ENCODE measurements around the gene CLPTM1L. TPM values are rescaled to one million over a fixed set of nuclear protein-coding genes. Genes with fewer than 3 reads are reported as not detected.
"Not testable (repeated sequence)": the region's sequence is repeated elsewhere in the genome, so short reads cannot be mapped to it uniquely, and the experiment has no call there.

CLPTM1L gene
- total and polyA plus RNA-seq, 4 donors: 66.0 to 95.5 (median 71.8) TPM

DNA sequence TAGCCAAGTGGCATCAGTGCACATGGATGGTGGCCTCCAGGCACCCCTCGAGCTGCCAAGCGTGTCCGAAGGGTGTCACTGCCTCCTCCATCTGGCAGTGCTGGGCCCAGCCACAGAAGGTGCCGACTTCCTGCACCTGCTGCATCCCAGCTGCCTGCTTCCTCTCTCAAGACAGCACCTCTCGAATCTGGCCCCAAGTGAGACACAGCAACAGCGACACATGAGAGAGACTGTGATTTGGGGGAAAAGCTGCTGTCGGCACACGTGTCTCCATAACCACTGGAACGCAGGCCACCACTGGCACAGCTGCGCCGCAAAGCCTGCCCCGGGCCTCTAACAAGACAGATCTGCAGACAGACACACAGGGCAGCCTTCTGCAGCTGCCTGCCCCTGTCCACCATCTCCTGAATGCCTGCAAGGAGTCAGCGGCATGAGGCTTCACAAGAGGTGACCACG, 8.8 kb downstream of the CLPTM1L start:
- Histone ChIP-seq H3K27ac (ENCODE audit: low read depth in 1 of 2, low read length in 2 of 2) (no peak overlapping the region), H3K36me3 (ENCODE audit: control insufficient read depth in 1 of 2, insufficient read depth in 2 of 2, low read length in 1 of 2) (peaks cover 0 to 9% of the 10 kb centered on the region in 2 donors), H3K27me3 (ENCODE audit: control insufficient read depth in 1 of 2, insufficient read depth in 2 of 2, low read length in 1 of 2) (no peaks in the 10 kb centered on the region), H3K9me3 (ENCODE audit: control insufficient read depth, low read length) (no peaks in the 10 kb centered on the region), H3K4me3 (ENCODE audit: low read length in 2 of 2) (no peak overlapping the region), H3K4me1 (ENCODE audit: control insufficient read depth in 1 of 2, insufficient read depth in 2 of 2, low read length in 2 of 2) (no peaks in the 10 kb centered on the region)
- 93 to 94% methylated on average over 14 of the region's 14 CpGs for WGBS, 2 donors
- ATAC-seq (ENCODE audit: low FRiP score) (no peak), DNase-seq (peak; percentile 13 to 62)
- intact Hi-C loops (cut with DNase I): no loop called here

DNA sequence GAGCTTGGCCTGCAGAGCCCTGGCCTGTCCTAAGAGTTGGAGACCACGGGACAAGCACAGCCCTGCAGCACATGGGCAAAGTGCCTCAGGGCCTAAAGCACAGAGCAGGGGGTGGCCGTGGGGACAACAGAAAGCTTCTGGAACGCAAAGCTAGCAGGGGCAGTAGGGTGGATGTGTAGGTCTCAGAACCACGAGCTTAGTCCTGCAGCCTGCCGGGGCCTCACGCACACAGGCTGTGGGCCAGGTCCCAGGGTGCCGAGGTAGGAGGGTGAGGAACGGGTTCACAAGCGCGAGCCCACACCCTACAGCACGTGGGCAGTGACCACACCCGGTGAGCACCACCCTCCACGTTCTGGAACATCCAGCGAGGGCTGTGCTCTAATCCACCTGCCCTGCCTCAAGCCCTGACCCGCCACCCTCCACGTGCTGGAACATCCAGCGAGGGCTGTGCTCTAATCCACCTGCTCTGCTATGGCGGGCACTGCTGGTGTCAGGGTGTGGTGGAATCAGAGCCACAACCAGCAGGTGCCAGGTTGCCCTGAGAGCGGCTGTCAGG, 9.3 kb downstream of the CLPTM1L start:
- H3K27me3 ChIP-seq (ENCODE audit: control insufficient read depth in 1 of 2, insufficient read depth in 2 of 2, low read length in 1 of 2): no peaks in the 10 kb centered on the region
- DNase-seq (peak; percentile 43 to 59), ATAC-seq (ENCODE audit: low FRiP score) (peak; percentile 9)
- no peak overlapping the region for H3K27ac ChIP-seq (ENCODE audit: low read depth in 1 of 2, low read length in 2 of 2)
- no peaks in the 10 kb centered on the region for H3K4me1 ChIP-seq (ENCODE audit: control insufficient read depth in 1 of 2, insufficient read depth in 2 of 2, low read length in 2 of 2)
- no peak overlapping the region for H3K4me3 ChIP-seq (ENCODE audit: low read length in 2 of 2)
- H3K9me3 ChIP-seq (ENCODE audit: control insufficient read depth, low read length): no peaks in the 10 kb centered on the region
- intact Hi-C loops (cut with DNase I): no loop called here
- peaks cover 0 to 11% of the 10 kb centered on the region in 2 donors for H3K36me3 ChIP-seq (ENCODE audit: control insufficient read depth in 1 of 2, insufficient read depth in 2 of 2, low read length in 1 of 2)
- WGBS, 2 donors: 92 to 94% methylated on average over 19 of the region's 19 CpGs

DNA sequence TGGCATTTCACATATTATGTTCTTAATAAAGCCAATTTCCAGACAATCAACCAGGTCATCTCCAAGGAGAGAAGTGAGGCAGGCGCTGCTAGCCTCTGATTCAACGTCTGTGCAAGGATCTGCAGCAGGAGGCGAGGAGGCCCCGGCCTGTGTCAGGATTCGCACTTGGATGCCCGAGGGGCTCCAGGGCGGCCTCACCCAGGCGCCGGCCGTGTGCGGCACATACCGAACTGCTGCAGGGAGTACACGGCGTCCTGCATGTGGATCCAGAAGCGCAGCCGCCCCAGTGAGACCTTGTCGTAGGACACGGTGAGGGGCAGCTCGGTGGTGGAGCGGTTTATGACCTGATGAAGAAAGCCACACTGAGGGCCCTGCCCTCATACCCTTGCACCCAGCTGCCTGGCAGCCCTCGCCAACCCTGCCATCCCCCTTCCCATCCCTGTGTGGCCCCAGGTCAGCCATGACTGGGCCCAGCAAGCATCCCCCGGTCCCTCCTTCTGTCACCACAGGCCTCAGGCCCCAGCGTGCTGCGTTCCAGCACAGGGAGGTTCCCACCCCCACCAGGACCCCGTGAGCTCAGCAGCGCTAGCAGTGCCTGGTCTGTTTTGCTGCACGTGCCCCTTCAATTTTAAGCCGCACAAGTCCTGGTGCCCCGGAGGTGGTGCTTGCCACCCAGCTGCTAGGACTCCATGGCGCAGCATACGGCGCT, 9.9 kb downstream of the CLPTM1L start:
- Histone ChIP-seq H3K27ac (ENCODE audit: low read depth in 1 of 2, low read length in 2 of 2) (no peak overlapping the region), H3K36me3 (ENCODE audit: control insufficient read depth in 1 of 2, insufficient read depth in 2 of 2, low read length in 1 of 2) (peaks cover 0 to 11% of the 10 kb centered on the region in 2 donors), H3K4me3 (ENCODE audit: low read length in 2 of 2) (no peak overlapping the region), H3K4me1 (ENCODE audit: control insufficient read depth in 1 of 2, insufficient read depth in 2 of 2, low read length in 2 of 2) (no peaks in the 10 kb centered on the region), H3K9me3 (ENCODE audit: control insufficient read depth, low read length) (no peaks in the 10 kb centered on the region), H3K27me3 (ENCODE audit: control insufficient read depth in 1 of 2, insufficient read depth in 2 of 2, low read length in 1 of 2) (no peaks in the 10 kb centered on the region)
- DNase-seq (peak; percentile 33 to 70), ATAC-seq (ENCODE audit: low FRiP score) (no peak)
- intact Hi-C loops (cut with DNase I): no loop called here
- 94 to 95% methylated on average over 32 of the region's 32 CpGs for WGBS, 2 donors

DNA sequence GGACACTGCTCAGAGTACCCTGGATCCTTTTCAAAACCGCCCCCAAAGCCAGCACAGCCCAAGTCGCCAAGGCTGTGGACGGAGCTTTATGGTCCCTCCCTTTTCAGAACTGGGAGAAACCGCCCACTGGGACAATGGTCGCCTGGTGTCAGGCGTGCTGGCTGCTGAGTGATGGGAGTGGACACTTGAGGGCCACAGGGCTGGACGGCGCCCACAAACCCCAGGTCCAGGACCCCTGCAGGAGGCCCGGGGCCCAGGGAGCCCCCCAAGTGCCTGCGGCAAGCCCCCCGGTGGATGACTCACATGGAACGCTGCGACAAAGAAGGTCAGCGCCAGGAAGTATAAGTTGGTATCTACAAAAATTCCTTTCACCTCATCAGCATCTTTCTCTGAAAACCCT, 10.9 kb downstream of the CLPTM1L start:
- DNase-seq (peak; percentile 26 to 57), ATAC-seq (ENCODE audit: low FRiP score) (no peak)
- no peak overlapping the region for H3K27ac ChIP-seq (ENCODE audit: low read depth in 1 of 2, low read length in 2 of 2)
- no peaks in the 10 kb centered on the region for H3K27me3 ChIP-seq (ENCODE audit: control insufficient read depth in 1 of 2, insufficient read depth in 2 of 2, low read length in 1 of 2)
- H3K36me3 ChIP-seq (ENCODE audit: control insufficient read depth in 1 of 2, insufficient read depth in 2 of 2, low read length in 1 of 2): peaks cover 0 to 11% of the 10 kb centered on the region in 2 donors
- H3K4me3 ChIP-seq (ENCODE audit: low read length in 2 of 2): no peak overlapping the region
- intact Hi-C loops (cut with DNase I): no loop called here
- H3K9me3 ChIP-seq (ENCODE audit: control insufficient read depth, low read length): no peaks in the 10 kb centered on the region
- H3K4me1 ChIP-seq (ENCODE audit: control insufficient read depth in 1 of 2, insufficient read depth in 2 of 2, low read length in 2 of 2): no peaks in the 10 kb centered on the region
- WGBS, 2 donors: 91 to 95% methylated on average over 14 of the region's 14 CpGs

DNA sequence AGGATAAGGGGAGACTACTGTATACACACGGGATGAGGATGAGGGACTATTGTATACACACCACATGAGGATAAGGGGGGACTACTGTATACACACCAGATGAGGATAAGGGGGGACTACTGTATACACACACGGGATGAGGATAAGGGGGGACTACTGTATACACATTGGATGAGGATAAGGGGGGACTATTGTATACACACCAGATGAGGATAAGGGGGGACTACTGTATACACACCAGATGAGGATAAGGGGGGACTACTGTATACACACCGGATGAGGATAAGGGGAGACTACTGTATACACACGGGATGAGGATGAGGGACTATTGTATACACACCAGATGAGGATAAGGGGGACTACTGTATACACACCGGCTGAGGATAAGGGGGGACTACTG, 11.6 kb downstream of the CLPTM1L start:
- H3K36me3 ChIP-seq (ENCODE audit: control insufficient read depth in 1 of 2, insufficient read depth in 2 of 2, low read length in 1 of 2): peaks cover 0 to 11% of the 10 kb centered on the region in 2 donors
- H3K27me3 ChIP-seq (ENCODE audit: control insufficient read depth in 1 of 2, insufficient read depth in 2 of 2, low read length in 1 of 2); H3K27ac ChIP-seq (ENCODE audit: low read depth in 1 of 2, low read length in 2 of 2); H3K4me1 ChIP-seq (ENCODE audit: control insufficient read depth in 1 of 2, insufficient read depth in 2 of 2, low read length in 2 of 2); intact Hi-C loops (cut with DNase I); H3K4me3 ChIP-seq (ENCODE audit: low read length in 2 of 2); ATAC-seq (ENCODE audit: low FRiP score); DNase-seq; H3K9me3 ChIP-seq (ENCODE audit: control insufficient read depth, low read length): not testable (repeated sequence)
- 88 to 92% methylated on average over 5 of the region's 5 CpGs for WGBS, 2 donors

DNA sequence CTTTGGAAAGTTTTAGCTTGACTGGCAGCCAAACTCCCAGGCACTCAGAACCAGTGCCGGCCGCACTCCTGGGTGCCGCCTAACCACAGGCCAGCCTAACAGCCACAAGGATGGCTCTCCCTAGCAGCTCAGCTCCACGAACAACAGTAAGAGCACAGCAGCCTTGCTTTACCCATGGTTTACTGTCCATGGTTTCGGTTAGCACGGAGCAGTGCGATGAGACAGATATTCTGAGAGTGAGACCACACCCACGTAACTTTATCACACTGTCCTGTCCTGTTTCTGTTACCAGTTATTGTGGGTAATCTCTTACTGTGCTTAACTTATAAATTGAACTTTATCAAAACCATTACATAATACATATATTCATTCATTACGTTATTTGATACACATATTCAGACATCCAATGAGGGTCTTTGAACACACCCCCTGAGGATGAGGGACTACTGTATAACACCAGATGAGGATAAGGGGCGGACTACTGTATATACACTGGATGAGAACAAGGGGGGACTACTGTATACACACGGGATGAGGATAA, 12.4 kb downstream of the CLPTM1L start:
- peak in 1 of 2 donors; percentile 30 for DNase-seq
- Histone ChIP-seq H3K27me3 (ENCODE audit: control insufficient read depth in 1 of 2, insufficient read depth in 2 of 2, low read length in 1 of 2) (no peaks in the 10 kb centered on the region), H3K9me3 (ENCODE audit: control insufficient read depth, low read length) (no peaks in the 10 kb centered on the region), H3K4me3 (ENCODE audit: low read length in 2 of 2) (no peak overlapping the region), H3K36me3 (ENCODE audit: control insufficient read depth in 1 of 2, insufficient read depth in 2 of 2, low read length in 1 of 2) (peaks cover 0 to 11% of the 10 kb centered on the region in 2 donors), H3K27ac (ENCODE audit: low read depth in 1 of 2, low read length in 2 of 2) (no peak overlapping the region), H3K4me1 (ENCODE audit: control insufficient read depth in 1 of 2, insufficient read depth in 2 of 2, low read length in 2 of 2) (no peaks in the 10 kb centered on the region)
- 82 to 87% methylated on average over 11 of the region's 11 CpGs for WGBS, 2 donors
- intact Hi-C loops (cut with DNase I): no loop called here
- ATAC-seq (ENCODE audit: low FRiP score): no peak

DNA sequence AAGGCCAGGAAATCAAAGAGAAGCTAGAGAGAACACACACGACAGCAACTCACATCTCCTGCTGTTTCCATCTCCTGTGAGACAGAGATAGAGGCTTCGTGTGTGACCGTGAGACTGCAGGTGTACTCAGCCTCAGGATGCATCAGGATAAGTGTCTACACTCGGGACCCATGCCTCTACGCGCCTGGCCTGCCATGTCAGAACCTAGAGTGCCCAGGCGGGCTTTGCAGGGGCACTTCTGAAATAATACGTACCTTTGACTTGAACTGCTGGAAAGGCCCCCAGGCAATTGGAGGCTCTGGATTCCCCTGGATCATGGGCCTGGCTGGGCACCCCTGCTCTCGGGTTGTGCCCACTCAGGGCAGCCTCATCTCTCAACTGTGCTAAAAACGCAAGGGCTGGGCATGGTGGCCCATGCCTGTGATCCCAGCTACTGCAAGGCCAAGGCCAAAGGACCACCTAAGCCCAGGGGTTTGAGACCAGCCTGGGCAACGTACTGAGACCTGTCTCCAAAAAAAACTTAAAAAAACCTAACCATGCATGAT, 13.0 kb downstream of the CLPTM1L start:
- intact Hi-C loops (cut with DNase I): no loop called here
- 90% methylated on average over 11 of the region's 11 CpGs for WGBS, 2 donors
- Histone ChIP-seq H3K27me3 (ENCODE audit: control insufficient read depth in 1 of 2, insufficient read depth in 2 of 2, low read length in 1 of 2) (no peaks in the 10 kb centered on the region), H3K36me3 (ENCODE audit: control insufficient read depth in 1 of 2, insufficient read depth in 2 of 2, low read length in 1 of 2) (peaks cover 0 to 9% of the 10 kb centered on the region in 2 donors), H3K4me3 (ENCODE audit: low read length in 2 of 2) (no peak overlapping the region), H3K4me1 (ENCODE audit: control insufficient read depth in 1 of 2, insufficient read depth in 2 of 2, low read length in 2 of 2) (no peaks in the 10 kb centered on the region), H3K9me3 (ENCODE audit: control insufficient read depth, low read length) (no peaks in the 10 kb centered on the region), H3K27ac (ENCODE audit: low read depth in 1 of 2, low read length in 2 of 2) (no peak overlapping the region)
- ATAC-seq (ENCODE audit: low FRiP score) (no peak), DNase-seq (peak in 1 of 2 donors; percentile 20)

DNA sequence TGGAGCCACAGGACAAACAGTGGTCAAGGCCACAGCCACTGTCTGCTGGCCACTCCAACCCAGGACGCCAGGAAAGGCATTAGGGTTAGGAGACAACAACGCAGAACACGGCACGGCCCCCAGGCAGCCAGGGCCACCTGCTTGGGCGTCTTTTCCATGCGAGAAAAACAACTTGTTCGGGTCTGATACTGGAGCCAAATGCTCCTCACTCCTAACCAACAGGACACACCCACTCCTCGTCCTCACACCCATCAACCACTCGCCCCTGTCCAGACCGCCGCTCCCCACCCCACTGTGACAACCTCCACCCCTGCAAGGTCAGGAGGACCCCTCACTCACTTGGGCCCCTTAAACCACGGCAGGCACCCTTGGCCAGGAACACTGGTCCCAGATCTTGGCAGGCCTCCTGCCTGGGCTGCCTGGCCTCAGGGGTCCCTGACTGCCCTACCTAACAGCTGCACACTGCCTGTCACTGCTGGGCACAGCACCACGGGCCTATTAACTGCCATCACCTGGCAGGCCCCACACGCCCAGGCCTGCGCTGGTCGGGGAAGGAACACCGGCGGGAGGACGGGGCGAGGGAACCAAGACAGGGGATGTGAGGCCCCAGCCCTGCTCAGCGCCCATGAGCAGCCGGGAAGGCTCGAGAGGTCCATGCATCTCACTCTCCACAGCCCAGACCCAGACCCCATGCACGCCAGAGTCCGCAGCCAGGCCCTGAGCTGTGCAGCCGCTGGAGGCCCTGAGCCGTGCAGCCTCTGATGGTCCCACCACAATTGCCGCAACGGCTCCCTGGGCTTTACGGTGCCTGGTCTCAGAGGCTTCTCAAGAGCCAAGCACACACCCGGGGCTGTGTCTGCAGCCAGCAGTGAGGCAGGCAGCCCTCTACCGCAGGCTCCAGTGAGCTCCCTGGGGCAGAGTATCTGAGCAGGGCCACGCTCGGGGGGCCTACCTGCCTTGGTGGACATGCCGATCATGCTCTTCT, 13.8 kb downstream of the CLPTM1L start:
- Histone ChIP-seq H3K4me1 (ENCODE audit: control insufficient read depth in 1 of 2, insufficient read depth in 2 of 2, low read length in 2 of 2) (no peaks in the 10 kb centered on the region), H3K9me3 (ENCODE audit: control insufficient read depth, low read length) (no peaks in the 10 kb centered on the region), H3K36me3 (ENCODE audit: control insufficient read depth in 1 of 2, insufficient read depth in 2 of 2, low read length in 1 of 2) (peaks cover 0 to 9% of the 10 kb centered on the region in 2 donors), H3K27me3 (ENCODE audit: control insufficient read depth in 1 of 2, insufficient read depth in 2 of 2, low read length in 1 of 2) (no peaks in the 10 kb centered on the region), H3K4me3 (ENCODE audit: low read length in 2 of 2) (no peak overlapping the region), H3K27ac (ENCODE audit: low read depth in 1 of 2, low read length in 2 of 2) (no peak overlapping the region)
- ATAC-seq (ENCODE audit: low FRiP score) (peak; percentile 15), DNase-seq (peak; percentile 44 to 68)
- intact Hi-C loops (cut with DNase I): no loop called here
- 93 to 94% methylated on average over 35 of the region's 35 CpGs for WGBS, 2 donors
